Peyer's patch (tissue), 4 donors: Measurements from ENCODE around the gene VENTX. TPM values are rescaled to one million over a fixed set of nuclear protein-coding genes. Genes with fewer than 3 reads are reported as not detected.
"Not testable (repeated sequence)": the region's sequence is repeated elsewhere in the genome, so short reads cannot be mapped to it uniquely, and the experiment has no call there.

ENCODE experiments used
- DNase-seq, 3 donors: peaks; one replicate each; pipeline ENCODE4 v3.0.0-alpha.2; 2017 to 2019
- H3K27ac ChIP-seq, 4 donors: fragments of 200-600 bp; sonication (generic); one replicate each; pipeline ENCODE4 v1.5.1; 2016 to 2019
- H3K27me3 ChIP-seq, 2 donors: fragments of 200-600 bp; sonication (generic); one replicate each; pipeline ENCODE4 v1.5.1; 2019
- H3K36me3 ChIP-seq, 3 donors: fragments of 200-600 bp; sonication (generic); one replicate each; pipeline ENCODE4 v1.5.1; 2016 to 2019
- H3K4me1 ChIP-seq, 4 donors: fragments of 200-600 bp; sonication (generic); one replicate each; pipeline ENCODE4 v1.5.1; 2016 to 2019
- H3K4me3 ChIP-seq, 4 donors: fragments of 200-600 bp; sonication (generic); 1 replicate in 3 of 4; 2 replicates in 1 of 4; pipeline ENCODE4 v1.5.1; 2016 to 2019; ENCODE audit warnings: mild to moderate bottlenecking in 1 of 4
- H3K9me3 ChIP-seq, 4 donors: fragments of 200-600 bp; sonication (generic); one replicate each; pipeline ENCODE4 v1.5.1; 2016 to 2019; ENCODE audit warnings: mild to moderate bottlenecking in 1 of 4
- POLR2A ChIP-seq, 2 donors: fragments of 450-650 bp; IDR thresholded peaks; one replicate each; pipeline ENCODE4 v1.5.1; 2017; ENCODE audit warnings: antibody characterized with exemption in 2 of 2, mild to moderate bottlenecking in 2 of 2, moderate library complexity in 2 of 2
- total RNA-seq, 4 donors: library from RNA; depleted of rRNA; stranded (reverse); fragments of >200 nt; gene quantifications; one replicate each; pipeline ENCODE4 v1.1.0, GENCODE V29; 2016
- TF ChIP-seq, protein P1 (sequence below), 6 experiments: fragments of 450-650 bp in 4 of 6; fragments of 200-600 bp in 2 of 6; sonication (generic) in 1 of 6; IDR thresholded peaks; one replicate each; pipeline ENCODE4 v1.5.1; 2017 to 2019; ENCODE audit warnings: antibody characterized with exemption in 6 of 6, mild to moderate bottlenecking in 3 of 6, moderate library complexity in 1 of 6

VENTX gene
- total RNA-seq, 4 donors from 2014 or later: 0.54 TPM; not detected in 3

DNA sequence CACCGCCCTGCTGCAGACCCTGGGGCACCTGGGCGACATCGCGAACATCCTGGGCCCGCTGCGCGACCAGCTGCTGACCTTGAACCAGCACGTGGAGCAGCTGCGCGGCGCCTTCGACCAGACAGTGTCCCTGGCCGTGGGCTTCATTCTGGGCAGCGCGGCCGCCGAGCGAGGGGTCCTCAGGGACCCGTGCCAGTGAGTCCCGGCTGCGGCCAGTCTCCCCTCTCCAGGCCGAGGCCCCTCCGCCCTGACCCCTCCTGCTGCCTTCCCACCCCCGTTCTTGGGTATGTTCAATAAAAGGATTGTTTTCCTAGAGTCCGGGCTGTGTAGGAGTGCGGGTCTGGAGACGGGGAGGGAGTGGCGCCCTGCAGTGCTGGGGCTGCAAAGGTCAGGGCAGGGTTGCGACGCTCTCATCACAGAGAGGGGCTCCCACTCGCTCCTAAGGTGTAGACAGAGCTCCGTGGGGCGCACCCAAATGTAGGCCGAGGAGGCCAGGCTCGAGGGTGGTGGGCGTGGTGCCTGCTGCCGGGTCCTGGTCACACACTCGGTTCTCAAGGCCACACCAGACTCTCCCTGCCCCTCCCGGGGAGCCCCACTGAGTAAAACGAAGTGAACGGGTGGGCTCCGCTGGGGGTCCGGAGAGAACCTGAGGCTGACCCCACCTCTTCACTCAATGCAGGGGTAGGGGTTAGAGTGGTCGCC is 6.3 kb upstream of the VENTX start:
- H3K27ac ChIP-seq: no peak overlapping the region
- TF ChIP-seq, protein P1, sequence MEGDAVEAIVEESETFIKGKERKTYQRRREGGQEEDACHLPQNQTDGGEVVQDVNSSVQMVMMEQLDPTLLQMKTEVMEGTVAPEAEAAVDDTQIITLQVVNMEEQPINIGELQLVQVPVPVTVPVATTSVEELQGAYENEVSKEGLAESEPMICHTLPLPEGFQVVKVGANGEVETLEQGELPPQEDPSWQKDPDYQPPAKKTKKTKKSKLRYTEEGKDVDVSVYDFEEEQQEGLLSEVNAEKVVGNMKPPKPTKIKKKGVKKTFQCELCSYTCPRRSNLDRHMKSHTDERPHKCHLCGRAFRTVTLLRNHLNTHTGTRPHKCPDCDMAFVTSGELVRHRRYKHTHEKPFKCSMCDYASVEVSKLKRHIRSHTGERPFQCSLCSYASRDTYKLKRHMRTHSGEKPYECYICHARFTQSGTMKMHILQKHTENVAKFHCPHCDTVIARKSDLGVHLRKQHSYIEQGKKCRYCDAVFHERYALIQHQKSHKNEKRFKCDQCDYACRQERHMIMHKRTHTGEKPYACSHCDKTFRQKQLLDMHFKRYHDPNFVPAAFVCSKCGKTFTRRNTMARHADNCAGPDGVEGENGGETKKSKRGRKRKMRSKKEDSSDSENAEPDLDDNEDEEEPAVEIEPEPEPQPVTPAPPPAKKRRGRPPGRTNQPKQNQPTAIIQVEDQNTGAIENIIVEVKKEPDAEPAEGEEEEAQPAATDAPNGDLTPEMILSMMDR (IDR thresholded peaks at IDR 0.05): no peak
- no peak for TF ChIP-seq POLR2A (IDR thresholded peaks at IDR 0.05)
- H3K4me1 ChIP-seq: peaks cover 0 to 25% (median 8%) of the 10 kb centered on the region in 4 donors
- H3K4me3 ChIP-seq: peak overlapping the region in 1 of 4 donors; percentile 36
- H3K27me3 ChIP-seq: peaks cover 0 to 39% of the 10 kb centered on the region in 2 donors
- H3K9me3 ChIP-seq: no peaks in the 10 kb centered on the region
- no peaks in the 10 kb centered on the region for H3K36me3 ChIP-seq
- DNase-seq: no peak

DNA sequence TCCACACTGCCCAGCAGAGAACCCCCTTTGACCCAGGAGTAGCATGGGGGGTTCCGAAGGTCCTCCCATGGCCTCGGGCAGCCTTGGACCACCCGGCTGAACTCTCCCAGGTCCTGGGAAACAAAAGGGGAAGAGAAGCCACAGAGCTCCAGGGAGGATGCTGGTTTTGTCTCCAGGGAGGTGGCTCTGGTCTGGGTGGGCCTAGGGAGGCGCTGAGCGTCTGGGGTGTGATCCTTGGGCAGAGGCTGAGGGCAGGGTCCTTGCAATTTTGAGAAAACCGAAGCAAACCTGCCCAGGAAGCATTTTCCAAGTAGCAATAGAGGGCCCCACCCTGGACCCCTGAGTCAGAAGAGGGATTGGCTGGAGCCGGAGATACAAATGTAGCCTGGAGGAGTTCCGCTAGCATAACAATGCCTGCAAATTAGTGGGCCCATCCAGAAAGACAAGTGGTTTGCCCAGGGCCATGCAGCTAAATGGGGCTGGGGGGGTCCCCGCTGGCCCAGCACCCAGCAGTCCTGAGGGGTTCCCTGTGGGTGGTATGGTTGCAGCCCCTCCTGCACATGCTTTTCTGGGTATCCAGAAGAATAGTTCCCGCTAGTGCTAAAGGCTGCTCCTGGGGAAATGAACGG is 5.6 kb upstream of the VENTX start:
- peaks cover 0 to 45% of the 10 kb centered on the region in 2 donors for H3K27me3 ChIP-seq
- H3K9me3 ChIP-seq: no peaks in the 10 kb centered on the region
- TF ChIP-seq, protein P1 (IDR thresholded peaks at IDR 0.05): no peak
- TF ChIP-seq POLR2A (IDR thresholded peaks at IDR 0.05): no peak

DNA sequence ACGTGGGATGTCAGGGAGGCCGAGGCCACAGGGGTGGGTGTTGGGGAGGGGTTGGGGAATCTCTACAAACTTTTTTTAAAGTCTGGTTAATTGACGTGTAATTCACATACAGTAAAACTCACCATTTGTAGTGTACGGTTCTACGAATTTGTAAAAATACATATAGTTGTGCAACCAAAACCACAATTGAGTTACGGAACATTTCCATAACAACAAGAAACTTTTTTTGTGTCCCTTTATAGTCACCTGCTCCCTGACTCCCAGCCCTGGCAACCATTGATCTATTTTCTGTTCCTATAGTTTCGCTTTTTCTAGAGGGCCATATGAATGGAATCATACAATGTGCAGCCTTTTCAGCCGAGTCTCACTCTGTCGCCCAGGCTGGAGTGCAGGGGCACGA is 2.9 kb upstream of the VENTX start:
- H3K27ac ChIP-seq, H3K9me3 ChIP-seq, H3K4me3 ChIP-seq, H3K36me3 ChIP-seq, DNase-seq: not testable (repeated sequence)
- Histone ChIP-seq H3K4me1 (peaks cover 0 to 33% (median 18%) of the 10 kb centered on the region in 4 donors), H3K27me3 (peaks cover 0 to 47% of the 10 kb centered on the region in 2 donors)

More for the DNA sequence above, 5.6 kb upstream of the VENTX start:
- no peak for DNase-seq
- Histone ChIP-seq H3K4me1 (peaks cover 0 to 31% (median 15%) of the 10 kb centered on the region in 4 donors), H3K27ac (no peak overlapping the region), H3K4me3 (no peak overlapping the region), H3K36me3 (no peaks in the 10 kb centered on the region)

DNA sequence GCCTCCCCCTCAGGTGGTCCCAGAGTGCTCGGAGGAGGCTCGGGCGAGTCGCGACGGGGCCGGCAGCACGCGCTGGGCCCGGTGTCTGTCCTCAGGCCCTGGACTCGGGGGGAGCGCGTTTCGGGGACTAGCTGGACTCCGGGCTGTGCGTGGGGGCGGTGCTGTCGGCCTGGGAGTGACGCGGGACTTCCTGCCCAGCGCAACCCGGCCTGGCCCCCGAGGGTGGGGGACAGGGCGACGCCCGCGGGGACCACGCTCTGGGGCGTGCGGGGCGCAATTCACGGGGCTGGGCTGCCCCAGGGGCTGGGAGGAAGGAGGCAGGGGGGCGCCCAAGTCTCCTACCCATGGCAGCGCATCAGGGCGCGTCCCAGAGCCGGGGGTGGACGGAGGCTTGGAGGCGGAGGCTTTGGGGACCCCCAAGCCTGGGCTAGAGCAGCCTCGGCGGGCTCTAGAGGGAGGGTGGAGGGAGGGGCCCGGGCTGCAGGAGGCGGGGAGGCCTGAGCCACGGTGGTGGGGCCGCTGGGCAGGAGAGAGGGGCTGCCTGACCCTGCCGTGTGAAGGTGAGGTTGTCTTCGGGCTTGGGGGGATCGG is 2.3 kb upstream of the VENTX start:
- Histone ChIP-seq H3K27ac (no peak overlapping the region), H3K27me3 (peaks cover 0 to 47% of the 10 kb centered on the region in 2 donors), H3K4me1 (peaks cover 0 to 27% (median 17%) of the 10 kb centered on the region in 4 donors), H3K9me3 (no peaks in the 10 kb centered on the region), H3K36me3 (no peaks in the 10 kb centered on the region), H3K4me3 (peak overlapping the region in 3 of 4 donors; percentile 26 to 38 (median 31))
- no peak for DNase-seq
- no peak for TF ChIP-seq POLR2A (IDR thresholded peaks at IDR 0.05)
- TF ChIP-seq, protein P1 (IDR thresholded peaks at IDR 0.05): no peak

DNA sequence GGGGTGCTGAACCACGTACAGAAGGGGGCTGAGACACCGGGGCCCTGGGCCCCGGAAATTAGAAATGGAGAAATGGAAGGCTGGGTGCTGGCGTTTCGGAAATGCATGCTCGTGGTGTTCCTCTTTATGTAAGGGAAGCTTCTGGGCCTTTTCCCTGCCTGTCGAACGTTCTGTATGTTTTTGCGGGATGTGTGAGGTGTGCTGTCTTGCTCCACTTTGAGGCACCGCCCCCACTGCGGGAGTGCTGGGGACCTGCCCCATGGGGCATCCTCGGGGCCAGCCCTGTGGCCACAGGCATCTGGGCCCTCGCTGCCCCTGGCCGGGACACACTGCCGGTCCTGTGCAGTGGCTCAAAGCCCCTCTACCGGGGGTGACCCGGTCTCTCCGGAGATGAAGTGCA is 1.7 kb upstream of the VENTX start:
- H3K27me3 ChIP-seq: peaks cover 0 to 41% of the 10 kb centered on the region in 2 donors

More for the DNA sequence above, 1.7 kb upstream of the VENTX start:
- DNase-seq: no peak
- Histone ChIP-seq H3K4me3 (peak overlapping the region in 2 of 4 donors; percentile 31 to 38), H3K36me3 (no peaks in the 10 kb centered on the region), H3K27ac (no peak overlapping the region), H3K4me1 (peaks cover 0 to 22% (median 15%) of the 10 kb centered on the region in 4 donors), H3K9me3 (no peaks in the 10 kb centered on the region)
- TF ChIP-seq, protein P1 (IDR thresholded peaks at IDR 0.05): no peak
- no peak for TF ChIP-seq POLR2A (IDR thresholded peaks at IDR 0.05)
